ENCODE results near the gene NDUFA3.

Gene NDUFA3

DNA sequence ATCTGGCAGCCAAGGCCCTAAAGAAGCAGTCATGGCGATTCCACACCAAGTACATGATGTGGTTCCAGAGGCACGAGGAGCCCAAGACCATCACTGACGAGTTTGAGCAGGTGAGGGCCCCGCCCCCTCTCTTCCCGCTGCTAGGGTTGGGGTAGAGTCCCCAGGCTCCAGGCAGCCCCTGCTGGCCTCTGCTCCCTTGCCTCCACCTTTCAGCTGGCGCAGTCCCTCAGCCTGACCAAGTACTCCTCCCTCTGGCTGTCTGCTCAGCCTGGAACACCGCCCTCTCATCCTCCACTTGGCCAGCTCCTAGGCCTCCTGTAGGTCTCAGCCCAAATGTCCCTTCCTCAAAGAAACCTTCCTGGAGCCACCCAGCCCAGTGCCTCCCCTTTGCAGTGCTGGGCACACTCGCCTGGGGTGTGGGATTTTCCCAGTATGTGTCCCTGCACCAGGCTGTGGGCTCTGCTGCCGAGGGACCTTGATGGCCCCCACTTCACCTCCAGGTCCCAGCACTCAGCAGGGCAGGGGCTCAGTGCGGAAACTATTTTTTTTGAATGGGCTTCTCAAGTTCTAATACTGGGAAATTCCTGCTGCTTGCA, 51.2 kb downstream of the NDUFA3 start:
- Histone ChIP-seq H3K4me1 (peaks cover 5% of the 10 kb centered on the region), H3K4me2 (ENCODE audit: low read length) (no peak overlapping the region), H3K36me3 (ENCODE audit: control insufficient read depth, insufficient read depth, low read length) (no peaks in the 10 kb centered on the region), H3K9ac (no peak overlapping the region), H3K27me3 (ENCODE audit: control insufficient read depth, insufficient read depth, low read length) (no peaks in the 10 kb centered on the region), H3K79me2 (peaks cover 3% of the 10 kb centered on the region), H2AFZ (no peak overlapping the region), H3K9me3 (ENCODE audit: control insufficient read depth, low read length) (no peaks in the 10 kb centered on the region), H3K27ac (no peak overlapping the region), H3K4me3 (ENCODE audit: low read depth, low read length) (no peak overlapping the region)
- no peak for TF ChIP-seq CTCF (IDR thresholded peaks at IDR 0.05)

DNA sequence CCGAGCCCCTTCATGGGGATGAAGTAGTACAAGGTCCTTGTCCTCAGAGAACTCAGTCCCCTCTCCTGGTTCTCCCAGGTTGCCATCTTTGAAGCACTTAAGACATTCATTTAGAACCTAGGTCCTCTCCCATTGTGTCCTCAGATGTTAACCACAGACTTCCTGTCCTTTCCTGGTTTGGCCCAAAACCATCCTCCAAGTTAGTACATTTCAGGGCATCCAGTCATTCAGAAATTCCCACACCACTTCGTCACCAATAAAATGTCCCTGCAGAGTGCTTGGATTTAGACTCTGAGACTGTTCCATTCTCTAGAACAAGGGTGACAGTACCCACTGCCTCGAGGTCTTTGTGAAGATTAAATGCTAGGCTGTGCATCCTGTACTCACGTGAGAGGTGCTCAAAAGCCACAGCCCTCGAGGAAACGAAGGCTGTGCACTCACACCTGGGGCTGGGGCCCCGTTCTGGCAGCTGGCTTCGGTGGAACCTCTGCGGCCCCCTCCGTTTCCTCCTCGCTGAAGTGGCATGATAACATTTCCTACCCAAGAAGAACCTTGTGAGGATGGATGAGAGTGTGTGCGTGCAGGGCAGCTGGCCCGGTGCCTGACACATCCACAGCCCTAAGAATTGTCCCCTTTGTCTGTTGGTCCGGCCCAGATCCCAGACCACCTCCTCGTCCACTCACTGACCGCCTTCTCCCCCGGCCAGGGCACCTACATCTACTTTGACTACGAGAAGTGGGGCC, 52.1 kb downstream of the NDUFA3 start:
- Histone ChIP-seq H3K36me3 (ENCODE audit: control insufficient read depth, insufficient read depth, low read length) (no peaks in the 10 kb centered on the region), H3K9ac (no peak overlapping the region)

GRCh38 chr19:54155694-54156093, 53.0 kb downstream of the NDUFA3 start:
- no peak overlapping the region for H3K27ac ChIP-seq
- no peak overlapping the region for H2AFZ ChIP-seq
- no peak for TF ChIP-seq CTCF (IDR thresholded peaks at IDR 0.05)
- H3K4me2 ChIP-seq (ENCODE audit: low read length), result no peak overlapping the region
- no peaks in the 10 kb centered on the region for H3K27me3 ChIP-seq (ENCODE audit: control insufficient read depth, insufficient read depth, low read length)
- no peaks in the 10 kb centered on the region for H3K9me3 ChIP-seq (ENCODE audit: control insufficient read depth, low read length)
- no peaks in the 10 kb centered on the region for H3K36me3 ChIP-seq (ENCODE audit: control insufficient read depth, insufficient read depth, low read length)
- H3K4me1 ChIP-seq, result peaks cover 12% of the 10 kb centered on the region
- no peak overlapping the region for H3K9ac ChIP-seq
- peaks cover 3% of the 10 kb centered on the region for H3K79me2 ChIP-seq
- H3K4me3 ChIP-seq (ENCODE audit: low read depth, low read length), result no peak overlapping the region

More for the DNA sequence above, 52.1 kb downstream of the NDUFA3 start:
- H3K27me3 ChIP-seq (ENCODE audit: control insufficient read depth, insufficient read depth, low read length), result no peaks in the 10 kb centered on the region
- no peak for TF ChIP-seq CTCF (IDR thresholded peaks at IDR 0.05)
- no peak overlapping the region for H2AFZ ChIP-seq
- peaks cover 5% of the 10 kb centered on the region for H3K4me1 ChIP-seq
- no peak overlapping the region for H3K4me2 ChIP-seq (ENCODE audit: low read length)
- H3K79me2 ChIP-seq, result peaks cover 3% of the 10 kb centered on the region
- H3K4me3 ChIP-seq (ENCODE audit: low read depth, low read length), result no peak overlapping the region
- no peaks in the 10 kb centered on the region for H3K9me3 ChIP-seq (ENCODE audit: control insufficient read depth, low read length)
- H3K27ac ChIP-seq, result no peak overlapping the region

GRCh38 chr19:54156490-54156889, 53.8 kb downstream of the NDUFA3 start:
- Histone ChIP-seq H3K4me3 (ENCODE audit: low read depth, low read length) (no peak overlapping the region), H3K36me3 (ENCODE audit: control insufficient read depth, insufficient read depth, low read length) (no peaks in the 10 kb centered on the region)

More at GRCh38 chr19:54156490-54156889, 53.8 kb downstream of the NDUFA3 start:
- no peak overlapping the region for H3K27ac ChIP-seq
- no peaks in the 10 kb centered on the region for H3K27me3 ChIP-seq (ENCODE audit: control insufficient read depth, insufficient read depth, low read length)
- H3K9me3 ChIP-seq (ENCODE audit: control insufficient read depth, low read length), result no peaks in the 10 kb centered on the region
- no peak overlapping the region for H3K4me2 ChIP-seq (ENCODE audit: low read length)
- H3K4me1 ChIP-seq, result peaks cover 13% of the 10 kb centered on the region
- H3K9ac ChIP-seq, result no peak overlapping the region
- no peak overlapping the region for H2AFZ ChIP-seq
- peaks cover 3% of the 10 kb centered on the region for H3K79me2 ChIP-seq
- no peak for TF ChIP-seq CTCF (IDR thresholded peaks at IDR 0.05)

Data from parathyroid adenoma (tissue), 2 donors.